AG10803 (cell line): ENCODE results near the gene EPHB1.
A peak's percentile ranks its signal among the peaks of the same experiment; 100 is the strongest.

Experiments
- DNase-seq: peaks from one replicate; pipeline ENCODE4 v3.0.0; 2010; ENCODE audit warnings: low read depth
- H3K4me3 ChIP-seq: 2 replicates; pipeline ENCODE4 v1.5.1; 2011; ENCODE audit warnings: mild to moderate bottlenecking, low read length, control low read depth
- CTCF ChIP-seq: conservative IDR thresholded peaks from 2 replicates; pipeline ENCODE4 v1.5.1; 2011; ENCODE audit warnings: mild to moderate bottlenecking, low read length, control low read depth, inconsistent platforms

Gene EPHB1

DNA sequence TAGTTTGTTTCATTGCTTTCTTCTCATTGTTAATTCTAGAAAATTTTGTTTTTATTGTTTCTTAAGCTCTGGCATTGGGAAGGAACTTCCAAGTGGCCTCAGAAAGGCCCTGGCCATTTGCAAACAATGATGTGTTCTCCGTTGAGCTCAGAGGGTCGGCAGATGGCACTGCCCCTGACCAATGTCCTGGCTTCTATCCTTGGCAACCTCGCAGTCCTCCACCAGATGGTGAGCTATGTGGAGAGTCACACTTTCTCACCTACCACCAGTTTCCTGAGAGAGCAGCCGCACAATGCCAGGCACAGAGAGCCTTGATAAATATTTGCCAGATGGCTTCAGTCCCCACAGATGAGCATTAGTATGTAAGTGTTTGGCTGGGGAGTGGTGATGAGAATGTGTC is 343.7 kb downstream of the EPHB1 start:
- H3K4me3 ChIP-seq: no peak overlapping the region
- no peak for TF ChIP-seq CTCF
- DNase-seq: no peak

- no peak for DNase-seq
Measured at GRCh38 chr3:135140591-135140990, 345.5 kb downstream of the EPHB1 start.

DNA sequence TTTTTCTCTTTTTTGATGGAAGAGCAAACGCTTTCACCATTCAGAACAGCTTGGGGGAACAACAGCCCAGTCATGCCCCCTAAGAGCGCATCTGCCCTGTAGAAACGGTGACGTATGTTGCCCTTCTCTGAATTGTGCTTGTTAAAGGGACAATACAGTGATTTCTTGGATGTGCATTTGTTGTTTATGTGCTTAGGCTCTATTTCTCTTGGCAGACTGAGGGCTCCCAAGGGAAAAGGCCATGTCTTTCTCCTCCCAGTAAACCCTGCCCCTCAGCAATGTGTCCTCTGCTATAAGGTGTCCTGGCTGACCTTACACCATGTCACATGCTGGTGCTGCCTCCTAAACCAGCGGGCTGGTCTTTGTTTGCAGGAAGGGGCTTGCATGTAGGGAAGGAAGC is 346.1 kb downstream of the EPHB1 start:
- no peak for TF ChIP-seq CTCF
- no peak overlapping the region for H3K4me3 ChIP-seq
- DNase-seq: no peak

More at GRCh38 chr3:135140591-135140990, 345.5 kb downstream of the EPHB1 start:
- no peak for TF ChIP-seq CTCF
- H3K4me3 ChIP-seq: no peak overlapping the region

GRCh38 chr3:135141672-135142071 is 346.6 kb downstream of the EPHB1 start:
- no peak for TF ChIP-seq CTCF
- no peak overlapping the region for H3K4me3 ChIP-seq
- DNase-seq: no peak

GRCh38 chr3:135142530-135142929 is 347.5 kb downstream of the EPHB1 start:
- TF ChIP-seq CTCF: no peak

DNA sequence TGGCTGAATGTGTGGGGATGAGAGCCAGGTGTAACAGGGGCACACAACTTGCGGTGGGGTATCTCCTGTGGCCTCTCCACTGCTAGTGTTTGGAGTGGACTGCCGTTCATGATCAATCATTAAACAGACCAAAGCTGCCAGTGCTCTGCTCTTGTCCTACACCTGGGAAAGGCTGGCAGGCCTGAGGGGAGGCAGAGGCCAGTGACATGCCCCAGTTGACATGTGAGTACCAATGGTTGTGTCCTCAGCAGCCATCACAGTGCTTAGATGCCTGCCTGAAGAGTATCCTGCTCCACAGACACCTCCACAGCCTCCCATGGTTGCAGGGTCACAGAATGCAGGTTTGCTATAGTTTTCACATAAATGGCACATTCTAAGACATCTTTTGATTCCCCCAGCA is 348.4 kb downstream of the EPHB1 start:
- no peak for DNase-seq
- TF ChIP-seq CTCF: no peak
- H3K4me3 ChIP-seq: no peak overlapping the region

More at GRCh38 chr3:135142530-135142929, 347.5 kb downstream of the EPHB1 start:
- no peak for DNase-seq
- no peak overlapping the region for H3K4me3 ChIP-seq

- peak; percentile 28 for DNase-seq
- H3K4me3 ChIP-seq: no peak overlapping the region
- no peak for TF ChIP-seq CTCF
Measured at GRCh38 chr3:135145581-135145980, 350.5 kb downstream of the EPHB1 start.
